Hypothalamus (tissue), 51 donors: ENCODE data around the gene AADAC.
"Not testable (repeated sequence)": the region's sequence is repeated elsewhere in the genome, so short reads cannot be mapped to it uniquely, and the experiment has no call there.

Experiments
- DNase-seq, 51 donors: peaks; one replicate each; lab custom pipeline; 2025; lab: John Stamatoyannopoulos, UW

The AADAC gene

GRCh38 chr3:151796105-151796680 is 17.7 kb upstream of the AADAC start:
- no peak for DNase-seq

DNA sequence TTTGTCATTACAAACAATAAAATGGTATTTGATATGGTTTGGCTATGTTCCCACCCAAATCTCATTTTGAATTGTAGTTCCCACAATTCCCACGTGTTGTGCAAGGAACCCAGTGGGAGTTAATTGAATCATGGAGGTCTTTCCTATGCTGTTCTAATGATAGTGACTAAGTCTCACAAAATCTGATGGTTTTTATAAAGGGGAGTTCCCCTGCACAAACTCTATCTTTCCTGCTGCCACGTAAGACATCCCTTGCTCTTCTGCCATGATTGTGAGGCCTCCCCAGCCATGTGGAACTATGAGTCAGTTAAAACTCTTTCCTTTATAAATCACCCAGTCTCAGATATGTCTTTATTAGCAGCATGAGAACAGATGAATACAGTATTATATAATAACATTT is 15.4 kb upstream of the AADAC start:
- no peak for DNase-seq

DNA sequence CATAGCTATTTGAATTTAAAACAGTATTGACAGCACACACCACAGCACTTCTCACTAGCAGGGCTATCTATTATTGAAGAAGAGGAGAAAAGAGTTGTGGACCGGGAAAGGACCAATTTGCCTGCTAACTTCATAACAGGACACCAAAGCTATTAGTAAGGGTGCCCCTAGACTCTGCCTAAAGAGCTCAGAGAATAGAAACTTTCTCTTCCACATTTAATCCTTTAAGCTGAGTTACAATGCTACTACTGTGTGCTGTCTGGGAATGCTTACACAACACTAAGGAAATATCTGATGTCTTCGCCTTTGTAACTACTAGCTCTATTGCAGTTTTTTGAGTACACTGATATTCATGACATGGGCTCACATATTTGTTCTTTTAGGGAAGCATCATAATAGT is 13.5 kb upstream of the AADAC start:
- DNase-seq = no peak

GRCh38 chr3:151804267-151804666 is 9.6 kb upstream of the AADAC start:
- DNase-seq = no peak

GRCh38 chr3:151806838-151807237 is 7.1 kb upstream of the AADAC start:
- no peak for DNase-seq

- not testable (repeated sequence) for DNase-seq
These were observed 5.0 kb upstream of the AADAC start for GRCh38 chr3:151808926-151809325.

DNA sequence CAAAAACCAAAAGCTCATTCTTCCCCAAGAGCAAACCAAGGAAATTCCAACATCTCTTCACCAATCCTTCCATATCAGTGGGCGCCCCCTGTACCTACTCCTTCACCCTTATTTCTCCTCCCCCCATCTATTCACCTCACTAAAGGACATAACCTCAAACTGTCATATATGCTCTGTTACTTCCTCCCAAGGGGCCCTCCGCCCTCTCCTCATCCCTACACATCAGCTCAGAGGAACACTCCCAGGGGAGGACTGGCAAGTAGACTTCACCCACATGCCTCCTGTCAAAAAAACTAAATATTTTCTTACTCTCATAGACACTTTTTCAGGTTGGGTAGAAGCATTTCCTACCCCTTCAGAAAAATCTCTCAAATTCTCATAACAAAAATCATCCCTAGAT is 2.4 kb upstream of the AADAC start:
- no peak for DNase-seq

- no peak for DNase-seq
These were observed 672 bp downstream of the AADAC start for GRCh38 chr3:151814588-151814987.

DNA sequence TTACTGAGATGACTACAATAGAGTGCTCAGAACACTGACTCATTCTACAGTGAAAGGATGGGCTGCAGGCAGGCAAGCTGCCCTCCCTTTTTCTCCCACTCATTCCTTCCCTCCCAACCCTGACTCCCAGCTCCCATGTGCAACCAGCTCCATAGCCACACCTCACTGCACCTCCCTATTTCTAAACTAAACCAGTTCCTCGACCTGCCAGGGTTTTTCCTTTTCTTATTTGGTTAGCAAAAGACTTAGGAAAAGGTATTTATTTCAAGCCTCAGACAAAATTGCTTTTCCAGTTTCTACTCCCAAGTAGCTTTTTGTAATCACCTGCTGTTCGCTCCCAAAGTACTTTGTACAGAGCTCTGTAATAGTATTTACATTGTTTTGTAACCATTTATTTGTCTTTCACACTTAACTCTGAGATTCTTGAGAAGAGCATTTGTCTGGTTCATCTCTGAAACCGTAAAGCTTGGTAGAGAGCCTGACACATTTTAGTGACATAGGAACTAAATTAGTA is 2.2 kb downstream of the AADAC start:
- DNase-seq = peak in 2 of 51 donors; percentile 1 to 22

GRCh38 chr3:151817473-151817872 is 3.6 kb downstream of the AADAC start:
- DNase-seq = no peak

- DNase-seq = no peak
These were observed 4.4 kb downstream of the AADAC start for GRCh38 chr3:151818361-151818760.

- DNase-seq = no peak
These were observed 6.0 kb downstream of the AADAC start for GRCh38 chr3:151819910-151820309.

GRCh38 chr3:151827816-151828215 is 13.9 kb downstream of the AADAC start:
- no peak for DNase-seq

DNA sequence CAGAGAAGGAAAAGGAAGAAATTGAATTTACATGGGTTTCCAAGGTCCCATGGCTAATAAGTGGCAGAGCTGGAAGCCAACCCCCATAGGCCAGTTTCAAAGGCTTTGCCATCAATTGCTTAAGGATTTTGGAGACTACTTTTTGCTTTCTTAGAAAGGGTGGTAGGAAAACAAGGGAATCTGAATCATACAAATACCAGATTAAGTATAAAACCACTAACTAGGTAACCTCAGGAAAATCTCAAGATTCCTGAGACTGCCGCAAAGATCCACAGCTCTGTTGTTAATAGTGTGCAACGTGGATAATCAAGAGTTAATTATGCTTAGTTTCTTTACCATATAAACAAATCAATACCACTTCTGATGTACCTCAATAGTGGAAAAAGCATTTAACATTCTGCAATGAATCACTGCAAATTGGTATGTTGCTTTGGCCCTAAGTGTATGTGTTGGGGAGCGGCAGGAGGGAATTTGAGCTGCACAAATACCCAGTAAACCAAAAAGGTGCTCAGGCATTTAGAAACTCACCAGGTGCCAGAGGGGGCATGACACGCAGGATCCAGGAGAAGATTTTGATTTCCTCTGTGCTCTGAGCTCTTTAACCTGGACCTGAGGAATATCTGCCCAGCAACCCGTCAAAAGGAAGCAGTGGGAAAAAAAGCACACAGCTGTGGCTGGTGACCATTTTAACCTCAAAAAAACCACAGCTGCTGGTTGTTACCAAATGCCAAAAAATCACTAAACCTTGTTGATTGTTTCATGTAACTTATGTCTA is 22.0 kb downstream of the AADAC start:
- DNase-seq = no peak

- DNase-seq = peak in 1 of 51 donors; percentile 13
These were observed 23.1 kb downstream of the AADAC start for GRCh38 chr3:151837057-151837456.

DNA sequence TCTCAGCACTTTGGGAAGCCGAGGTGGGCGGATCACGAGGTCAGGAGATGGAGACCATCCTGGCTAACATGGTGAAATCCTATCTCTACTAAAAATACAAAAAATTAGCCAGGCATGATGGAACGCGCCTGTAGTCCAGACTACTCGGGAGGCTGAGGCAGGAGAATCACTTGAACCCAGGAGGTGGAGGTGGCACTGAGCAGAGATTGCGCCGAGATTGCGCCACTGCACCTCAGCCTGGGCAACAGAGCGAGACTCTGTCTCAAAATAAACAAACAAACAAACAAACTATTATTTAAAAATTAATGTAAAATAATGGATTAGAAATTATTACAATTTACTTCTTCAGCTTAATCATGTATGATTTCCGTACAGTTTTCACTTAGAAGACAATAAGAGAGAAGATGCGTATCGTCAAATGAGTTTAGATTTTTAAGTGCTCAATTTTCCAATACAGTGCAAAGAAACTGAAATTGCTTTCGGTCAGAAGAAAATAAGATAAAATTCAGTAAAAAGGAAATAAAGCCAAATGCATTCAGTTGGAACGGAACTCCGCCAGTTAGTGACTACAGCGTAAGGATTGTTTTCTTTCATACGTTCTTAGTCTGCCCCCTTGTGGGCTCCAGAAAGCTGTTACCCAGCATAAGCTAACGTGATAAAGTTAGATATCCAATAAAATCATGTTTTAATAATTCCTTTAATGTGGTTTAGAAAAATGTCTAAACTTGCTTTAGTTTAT is 24.8 kb downstream of the AADAC start:
- peak in 22 of 51 donors; percentile 5 to 55 (median 24) for DNase-seq

DNA sequence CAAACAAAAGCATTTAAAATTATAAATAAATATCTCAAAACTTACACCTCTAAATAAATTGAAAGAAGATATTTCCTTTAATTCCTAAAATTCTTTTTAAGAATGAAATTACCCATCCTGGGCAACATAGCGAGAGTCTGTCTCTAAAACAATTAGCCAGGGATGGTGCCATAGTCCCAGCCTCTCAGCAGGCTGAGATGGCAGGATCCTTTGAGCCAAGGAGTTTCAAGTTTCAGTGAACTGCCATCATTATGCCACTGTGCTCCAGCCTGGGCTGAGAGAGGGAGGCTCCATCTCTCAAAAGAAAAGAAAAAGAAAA is 25.4 kb downstream of the AADAC start:
- no peak for DNase-seq

GRCh38 chr3:151841801-151842200 is 27.9 kb downstream of the AADAC start:
- DNase-seq = no peak

DNA sequence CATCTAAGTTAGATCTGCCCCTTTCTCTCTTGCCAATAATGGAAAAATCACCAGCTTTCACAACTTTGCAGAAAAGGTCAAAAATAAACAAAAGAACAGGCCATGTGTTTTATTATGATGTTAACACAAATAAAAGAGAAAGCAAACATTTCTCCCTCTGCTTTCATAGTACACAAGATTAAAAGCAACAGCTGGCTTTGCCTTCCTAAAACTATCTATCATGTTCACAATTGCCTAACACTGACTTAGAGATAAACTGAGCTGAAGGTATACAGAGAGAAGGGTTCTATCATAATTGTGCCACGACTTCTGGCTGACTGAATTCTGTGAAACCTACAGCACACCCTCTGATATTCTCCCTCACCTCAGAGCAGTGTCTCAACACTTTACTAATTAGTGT is 29.4 kb downstream of the AADAC start:
- no peak for DNase-seq

GRCh38 chr3:151845306-151845905 is 31.5 kb downstream of the AADAC start:
- DNase-seq = no peak

DNA sequence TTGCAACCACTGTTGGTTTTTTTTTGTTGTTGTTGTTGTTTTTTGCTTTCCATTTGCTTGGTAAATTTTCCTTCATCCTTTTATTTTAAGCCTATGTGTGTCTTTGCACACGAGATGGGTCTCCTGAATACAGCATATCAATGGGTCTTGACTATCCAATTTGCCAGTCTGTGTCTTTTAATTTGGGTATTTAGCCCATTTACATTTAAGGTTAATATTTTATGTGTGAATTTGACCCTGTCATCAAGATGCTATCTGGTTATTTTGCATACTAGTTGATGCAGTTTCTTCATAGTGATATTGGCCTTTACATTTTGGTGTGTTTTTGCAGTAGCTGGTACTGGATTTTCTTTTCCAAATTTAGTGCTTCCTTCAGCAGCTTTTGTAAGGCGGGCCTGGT is 36.1 kb downstream of the AADAC start:
- DNase-seq = not testable (repeated sequence)
